ENCODE measurements around the gene DLGAP4. TPM values are rescaled to one million over a fixed set of nuclear protein-coding genes. Genes with fewer than 3 reads are reported as not detected.

DLGAP4 gene
- total RNA-seq, 2 donors from 2014 or later: 62.9 to 78.2 TPM

GRCh38 chr20:36366623-36367369, 60.7 kb downstream of the DLGAP4 start:
- no peak overlapping the region for H3K27ac ChIP-seq (ENCODE audit: low read depth, low read length)
- WGBS, 2 experiments (ENCODE audit: insufficient coverage in 1 of 2, insufficient read length in 1 of 2): 94 to 95% methylated on average over 11 to 16 of the region's 16 CpGs
- H3K27ac Mint-ChIP-seq: no peak overlapping the region
- H3K9me3 ChIP-seq (ENCODE audit: control insufficient read depth, low read length): no peaks in the 10 kb centered on the region
- no peak for TF ChIP-seq CTCF (conservative IDR thresholded peaks at IDR 0.05)
- H3K9ac ChIP-seq (ENCODE audit: extremely low read depth, low read length, poor library complexity, severe bottlenecking): no peak overlapping the region
- H3K4me1 ChIP-seq (ENCODE audit: control insufficient read depth, insufficient read depth, low read length): peaks cover 12% of the 10 kb centered on the region
- no peaks in the 10 kb centered on the region for H3K36me3 ChIP-seq (ENCODE audit: control insufficient read depth, insufficient read depth, low read length)
- no peaks in the 10 kb centered on the region for H3K9me3 Mint-ChIP-seq
- no peaks in the 10 kb centered on the region for H3K36me3 Mint-ChIP-seq (ENCODE audit: low read depth)
- H3K4me1 Mint-ChIP-seq: peaks cover 14% of the 10 kb centered on the region
- no peak overlapping the region for H3K4me3 Mint-ChIP-seq
- no peak overlapping the region for H3K4me3 ChIP-seq (ENCODE audit: low read length)
- DNase-seq: no peak
- no peaks in the 10 kb centered on the region for H3K27me3 ChIP-seq (ENCODE audit: control insufficient read depth, insufficient read depth, low read length, poor library complexity, severe bottlenecking)
- H3K27me3 Mint-ChIP-seq (ENCODE audit: insufficient read depth): no peaks in the 10 kb centered on the region

DNA sequence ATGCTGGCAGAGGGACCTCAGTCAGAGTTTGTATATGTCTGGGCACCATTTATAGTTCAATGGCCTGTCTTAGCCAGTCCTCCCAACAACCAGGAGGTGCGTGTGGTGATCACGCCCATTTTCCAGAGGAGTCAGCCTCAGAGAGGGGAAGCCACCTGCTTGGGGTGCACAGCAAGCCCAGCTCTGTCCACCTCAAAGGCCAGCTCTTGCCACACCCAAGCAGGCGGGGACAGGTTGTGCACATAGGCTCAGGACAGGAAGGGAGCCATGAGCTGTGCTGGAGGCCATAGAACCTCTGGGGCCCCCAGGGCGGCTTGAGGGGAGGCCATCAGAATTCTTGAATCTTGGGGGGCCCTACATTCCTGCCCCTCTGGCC, 61.2 kb downstream of the DLGAP4 start:
- no peak overlapping the region for H3K9ac ChIP-seq (ENCODE audit: extremely low read depth, low read length, poor library complexity, severe bottlenecking)
- Mint-ChIP-seq H3K9me3 (no peaks in the 10 kb centered on the region), H3K4me1 (peaks cover 14% of the 10 kb centered on the region), H3K36me3 (ENCODE audit: low read depth) (no peaks in the 10 kb centered on the region), H3K4me3 (no peak overlapping the region), H3K27ac (no peak overlapping the region), H3K27me3 (ENCODE audit: insufficient read depth) (no peaks in the 10 kb centered on the region)
- no peak overlapping the region for H3K27ac ChIP-seq (ENCODE audit: low read depth, low read length)
- no peak overlapping the region for H3K4me3 ChIP-seq (ENCODE audit: low read length)
- no peaks in the 10 kb centered on the region for H3K9me3 ChIP-seq (ENCODE audit: control insufficient read depth, low read length)
- WGBS, 2 experiments (ENCODE audit: insufficient coverage in 1 of 2, insufficient read length in 1 of 2): 90 to 94% methylated on average over 3 to 4 of the region's 4 CpGs
- H3K4me1 ChIP-seq (ENCODE audit: control insufficient read depth, insufficient read depth, low read length): peaks cover 12% of the 10 kb centered on the region
- H3K27me3 ChIP-seq (ENCODE audit: control insufficient read depth, insufficient read depth, low read length, poor library complexity, severe bottlenecking): no peaks in the 10 kb centered on the region
- no peak for TF ChIP-seq CTCF (conservative IDR thresholded peaks at IDR 0.05)
- H3K36me3 ChIP-seq (ENCODE audit: control insufficient read depth, insufficient read depth, low read length): no peaks in the 10 kb centered on the region
- DNase-seq: no peak

DNA sequence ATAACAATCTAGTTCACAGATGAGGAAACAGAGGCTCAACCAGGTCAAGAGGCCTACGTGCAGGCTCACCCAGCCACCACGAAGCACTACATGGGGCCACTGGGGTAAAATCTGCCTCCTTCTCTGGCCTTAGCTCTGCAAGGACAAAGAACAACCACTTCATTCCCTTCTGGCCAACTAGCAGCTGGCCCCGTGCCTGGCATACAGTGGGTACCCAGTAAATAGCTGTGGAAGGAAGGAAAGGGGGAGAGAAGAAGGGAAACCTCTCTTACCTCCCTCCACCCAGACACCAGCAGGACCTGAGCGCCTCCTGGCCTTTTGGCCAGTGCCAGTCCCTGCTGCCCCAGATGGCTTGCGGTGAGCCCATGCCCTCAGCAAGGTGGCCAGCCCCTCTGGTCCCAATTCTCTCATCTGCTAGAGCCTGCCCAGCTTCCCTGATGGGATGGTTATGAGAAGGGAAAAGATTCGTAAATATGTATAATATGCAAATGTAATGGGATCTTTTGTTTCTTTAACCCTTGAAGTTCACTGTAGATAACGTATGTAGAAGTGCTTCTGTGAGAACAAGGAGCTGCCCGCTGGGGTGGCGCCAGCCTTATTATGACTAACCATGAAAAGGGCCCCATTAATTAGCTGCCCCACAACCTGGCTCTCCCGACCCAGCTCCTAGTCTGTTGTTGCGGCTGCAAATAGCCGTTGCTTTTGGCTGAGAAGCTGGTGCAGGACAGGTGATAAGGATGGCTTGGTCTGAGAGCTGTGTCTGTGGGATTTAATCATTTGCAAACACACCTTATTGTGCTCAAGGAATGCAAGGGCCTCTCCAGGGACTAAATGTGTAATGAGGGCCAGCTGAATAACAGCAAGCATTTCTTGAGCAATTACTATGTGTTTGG, 62.0 kb downstream of the DLGAP4 start:
- no peaks in the 10 kb centered on the region for H3K36me3 Mint-ChIP-seq (ENCODE audit: low read depth)
- peaks cover 14% of the 10 kb centered on the region for H3K4me1 Mint-ChIP-seq
- peak; percentile 71 for DNase-seq
- H3K36me3 ChIP-seq (ENCODE audit: control insufficient read depth, insufficient read depth, low read length): no peaks in the 10 kb centered on the region
- H3K9me3 ChIP-seq (ENCODE audit: control insufficient read depth, low read length): no peaks in the 10 kb centered on the region
- no peaks in the 10 kb centered on the region for H3K9me3 Mint-ChIP-seq
- no peak for TF ChIP-seq CTCF (conservative IDR thresholded peaks at IDR 0.05)
- H3K27me3 ChIP-seq (ENCODE audit: control insufficient read depth, insufficient read depth, low read length, poor library complexity, severe bottlenecking): no peaks in the 10 kb centered on the region
- no peaks in the 10 kb centered on the region for H3K27me3 Mint-ChIP-seq (ENCODE audit: insufficient read depth)
- no peak overlapping the region for H3K4me3 ChIP-seq (ENCODE audit: low read length)
- no peak overlapping the region for H3K9ac ChIP-seq (ENCODE audit: extremely low read depth, low read length, poor library complexity, severe bottlenecking)
- 61 to 68% methylated on average over 6 to 11 of the region's 12 CpGs for WGBS, 2 experiments (ENCODE audit: insufficient coverage in 1 of 2, insufficient read length in 1 of 2)
- peaks cover 12% of the 10 kb centered on the region for H3K4me1 ChIP-seq (ENCODE audit: control insufficient read depth, insufficient read depth, low read length)
- H3K27ac ChIP-seq (ENCODE audit: low read depth, low read length): no peak overlapping the region
- peak overlapping the region; percentile 92 for H3K27ac Mint-ChIP-seq
- no peak overlapping the region for H3K4me3 Mint-ChIP-seq

Measured in endodermal cell (in vitro differentiated cells).